ENCODE data around the gene COL12A1. TPM values are rescaled to one million over a fixed set of nuclear protein-coding genes. Genes with fewer than 3 reads are reported as not detected.

Gene COL12A1
- total and polyA plus RNA-seq, 2 donors (not counting 1 experiment from before 2014, with no cell fraction given) = 1,023 to 1,075 TPM

GRCh38 chr6:75176076-75176582 is 29.7 kb downstream of the COL12A1 start:
- H2AFZ ChIP-seq (ENCODE audit: low read length) = no peak overlapping the region
- H4K20me1 ChIP-seq (ENCODE audit: control insufficient read depth, extremely low read depth, insufficient read depth, low read length) = no peaks in the 10 kb centered on the region
- no peak for TF ChIP-seq EZH2 (IDR thresholded peaks at IDR 0.05; ENCODE audit: low read length, missing control alignments)
- TF ChIP-seq CTCF (conservative IDR thresholded peaks at IDR 0.05 in 1 of 2, IDR thresholded peaks at IDR 0.05 in 1 of 2; ENCODE audit: low read depth in 1 of 2, low read length in 2 of 2) = no peak
- H3K9me3 ChIP-seq (ENCODE audit: control insufficient read depth, insufficient read depth, low read depth, low read length) = no peaks in the 10 kb centered on the region
- H3K9ac ChIP-seq (ENCODE audit: insufficient read depth, low read length) = no peak overlapping the region
- H3K4me2 ChIP-seq (ENCODE audit: extremely low read depth, insufficient read depth, low read length) = no peak overlapping the region
- no peak overlapping the region for H3K27ac ChIP-seq (ENCODE audit: insufficient read depth, low read length)
- H3K79me2 ChIP-seq (ENCODE audit: control insufficient read depth, insufficient read depth, low read length) = peaks cover 35% of the 10 kb centered on the region
- no peak overlapping the region for H3K4me3 ChIP-seq (replicated peaks in 1 of 4; ENCODE audit: control extremely low read depth in 1 of 4, insufficient read depth in 1 of 4, low read depth in 3 of 4, low read length in 4 of 4)
- peaks cover 6% of the 10 kb centered on the region for H3K36me3 ChIP-seq (ENCODE audit: control insufficient read depth, insufficient read depth, low read length)
- DNase-seq (ENCODE audit: low read depth in 2 of 2) = no peak
- no peaks in the 10 kb centered on the region for H3K4me1 ChIP-seq (ENCODE audit: control insufficient read depth, extremely low read depth, insufficient read depth, low read length)
- H3K27me3 ChIP-seq (ENCODE audit: control insufficient read depth, insufficient read depth, low read length) = no peaks in the 10 kb centered on the region

- Histone ChIP-seq H2AFZ (ENCODE audit: low read length) (no peak overlapping the region), H4K20me1 (ENCODE audit: control insufficient read depth, extremely low read depth, insufficient read depth, low read length) (no peaks in the 10 kb centered on the region), H3K27me3 (ENCODE audit: control insufficient read depth, insufficient read depth, low read length) (no peaks in the 10 kb centered on the region), H3K36me3 (ENCODE audit: control insufficient read depth, insufficient read depth, low read length) (peaks cover 10% of the 10 kb centered on the region), H3K4me1 (ENCODE audit: control insufficient read depth, extremely low read depth, insufficient read depth, low read length) (peaks cover 3% of the 10 kb centered on the region), H3K4me3 (replicated peaks in 1 of 4; ENCODE audit: control extremely low read depth in 1 of 4, insufficient read depth in 1 of 4, low read depth in 3 of 4, low read length in 4 of 4) (no peak overlapping the region), H3K9ac (ENCODE audit: insufficient read depth, low read length) (no peak overlapping the region), H3K27ac (ENCODE audit: insufficient read depth, low read length) (no peak overlapping the region), H3K4me2 (ENCODE audit: extremely low read depth, insufficient read depth, low read length) (no peak overlapping the region), H3K79me2 (ENCODE audit: control insufficient read depth, insufficient read depth, low read length) (peaks cover 34% of the 10 kb centered on the region), H3K9me3 (ENCODE audit: control insufficient read depth, insufficient read depth, low read depth, low read length) (no peaks in the 10 kb centered on the region)
- TF ChIP-seq EZH2 (IDR thresholded peaks at IDR 0.05; ENCODE audit: low read length, missing control alignments) (no peak), CTCF (conservative IDR thresholded peaks at IDR 0.05 in 1 of 2, IDR thresholded peaks at IDR 0.05 in 1 of 2; ENCODE audit: low read depth in 1 of 2, low read length in 2 of 2) (no peak)
- DNase-seq (ENCODE audit: low read depth in 2 of 2) = peak in 1 of 2 donors; percentile 56
Measured at GRCh38 chr6:75171986-75172385, 33.9 kb downstream of the COL12A1 start.

- no peak overlapping the region for H3K4me3 ChIP-seq (replicated peaks in 1 of 4; ENCODE audit: control extremely low read depth in 1 of 4, insufficient read depth in 1 of 4, low read depth in 3 of 4, low read length in 4 of 4)
- no peak for DNase-seq (ENCODE audit: low read depth in 2 of 2)
- no peak overlapping the region for H3K27ac ChIP-seq (ENCODE audit: insufficient read depth, low read length)
- H3K9ac ChIP-seq (ENCODE audit: insufficient read depth, low read length) = no peak overlapping the region
- H2AFZ ChIP-seq (ENCODE audit: low read length) = no peak overlapping the region
- H4K20me1 ChIP-seq (ENCODE audit: control insufficient read depth, extremely low read depth, insufficient read depth, low read length) = no peaks in the 10 kb centered on the region
- H3K79me2 ChIP-seq (ENCODE audit: control insufficient read depth, insufficient read depth, low read length) = peaks cover 34% of the 10 kb centered on the region
- H3K4me1 ChIP-seq (ENCODE audit: control insufficient read depth, extremely low read depth, insufficient read depth, low read length) = peaks cover 3% of the 10 kb centered on the region
- no peaks in the 10 kb centered on the region for H3K9me3 ChIP-seq (ENCODE audit: control insufficient read depth, insufficient read depth, low read depth, low read length)
- H3K36me3 ChIP-seq (ENCODE audit: control insufficient read depth, insufficient read depth, low read length) = peaks cover 10% of the 10 kb centered on the region
- H3K4me2 ChIP-seq (ENCODE audit: extremely low read depth, insufficient read depth, low read length) = no peak overlapping the region
- TF ChIP-seq EZH2 (IDR thresholded peaks at IDR 0.05; ENCODE audit: low read length, missing control alignments) (no peak), CTCF (conservative IDR thresholded peaks at IDR 0.05 in 1 of 2, IDR thresholded peaks at IDR 0.05 in 1 of 2; ENCODE audit: low read depth in 1 of 2, low read length in 2 of 2) (no peak)
- H3K27me3 ChIP-seq (ENCODE audit: control insufficient read depth, insufficient read depth, low read length) = no peaks in the 10 kb centered on the region
Measured at GRCh38 chr6:75171567-75171966, 34.3 kb downstream of the COL12A1 start.
